WTC11 (cell line): ENCODE data around the gene YARS1. TPM values are rescaled to one million over a fixed set of nuclear protein-coding genes. Genes with fewer than 3 reads are reported as not detected.

Experiments used
- ATAC-seq: fragments of 200-7000 bp; cut with Tn5 transposase; 2 replicates; pipeline ENCODE4 v1.10.0; 2021; ENCODE audit warnings: mild to moderate bottlenecking, moderate library complexity
- CTCF ChIA-PET: fragments of 300-600 bp; sonication (Branson Sonifier 250); formaldehyde crosslinking; loops from one replicate; lab custom pipeline; 2021; ENCODE audit warnings: antibody characterized with exemption; lab: Charles Lee
- POLR2A ChIA-PET: fragments of 350-600 bp; sonication (Branson Sonifier 250); formaldehyde crosslinking; loops from one replicate; lab custom pipeline; 2021; ENCODE audit warnings: antibody characterized with exemption; lab: Charles Lee
- DNase-seq: peaks from one replicate; pipeline ENCODE4 v3.0.0; 2021; ENCODE audit warnings: low spot score
- H3K27ac Mint-ChIP-seq: 2 replicates; pipeline ENCODE4 v1.8.0; 2021; ENCODE audit warnings: mixed read lengths
- H3K27me3 Mint-ChIP-seq: 2 replicates; pipeline ENCODE4 v1.8.0; 2021; ENCODE audit warnings: low read depth, mild to moderate bottlenecking, moderate library complexity, mixed read lengths
- H3K36me3 Mint-ChIP-seq: 2 replicates; pipeline ENCODE4 v1.8.0; 2021; ENCODE audit warnings: mixed read lengths
- H3K4me1 Mint-ChIP-seq: 2 replicates; pipeline ENCODE4 v1.8.0; 2022; ENCODE audit warnings: mixed read lengths
- H3K4me3 Mint-ChIP-seq: 2 replicates; pipeline ENCODE4 v1.8.0; 2021; ENCODE audit warnings: mild to moderate bottlenecking, moderate library complexity, mixed read lengths
- H3K9me3 Mint-ChIP-seq: 2 replicates; pipeline ENCODE4 v1.8.0; 2021; ENCODE audit warnings: mixed read lengths
- ARID4B ChIP-seq: sonication (generic); formaldehyde crosslinking; IDR thresholded peaks from 2 replicates; pipeline ENCODE4 v1.8.0; 2023; ENCODE audit warnings: missing genetic modification reagents, mild to moderate bottlenecking, borderline replicate concordance
- ATF3 ChIP-seq: sonication (generic); formaldehyde crosslinking; conservative IDR thresholded peaks from 2 replicates; pipeline ENCODE4 v1.8.1; 2022; ENCODE audit warnings: mild to moderate bottlenecking, missing genetic modification reagents
- CTCF ChIP-seq: fragments of 200-600 bp; IDR thresholded peaks from 2 replicates; pipeline ENCODE4 v1.8.0; 2022; ENCODE audit warnings: antibody characterized with exemption
- GRHL2 ChIP-seq: fragments of 250-450 bp; sonication (Bioruptor Pico); IDR thresholded peaks from 2 replicates; pipeline ENCODE4 v1.8.0; 2022; ENCODE audit warnings: mild to moderate bottlenecking, moderate library complexity; ENCODE audit not compliant: insufficient replicate concordance, severe bottlenecking
- JUN ChIP-seq: sonication (generic); formaldehyde crosslinking; IDR thresholded peaks from 2 replicates; pipeline ENCODE4 v1.8.0; 2023; ENCODE audit warnings: mild to moderate bottlenecking, missing genetic modification reagents
- MXD4 ChIP-seq: fragments of 250-450 bp; sonication (Bioruptor Pico); IDR thresholded peaks from 2 replicates; pipeline ENCODE4 v1.8.0; 2021; ENCODE audit warnings: mild to moderate bottlenecking, moderate library complexity, borderline replicate concordance
- NFE2L1 ChIP-seq: sonication (generic); formaldehyde crosslinking; IDR thresholded peaks from 2 replicates; pipeline ENCODE4 v1.8.1; 2023; ENCODE audit warnings: missing genetic modification reagents
- NR3C1 ChIP-seq: sonication (generic); formaldehyde crosslinking; conservative IDR thresholded peaks from 2 replicates; pipeline ENCODE4 v1.8.1; 2023; ENCODE audit warnings: low read depth, mild to moderate bottlenecking, missing genetic modification reagents
- PRDM15 ChIP-seq: sonication (generic); formaldehyde crosslinking; IDR thresholded peaks from 2 replicates; pipeline ENCODE4 v1.8.0; 2022; ENCODE audit warnings: missing genetic modification reagents
- TCF7 ChIP-seq: sonication (generic); formaldehyde crosslinking; IDR thresholded peaks from 2 replicates; pipeline ENCODE4 v1.8.0; 2022; ENCODE audit warnings: mild to moderate bottlenecking, low read depth, missing genetic modification reagents, moderate library complexity
- TEAD1 ChIP-seq: sonication (generic); formaldehyde crosslinking; IDR thresholded peaks from 2 replicates; pipeline ENCODE4 v1.8.0; 2022; ENCODE audit warnings: mild to moderate bottlenecking, missing genetic modification reagents
- ZBTB43 ChIP-seq: sonication (generic); formaldehyde crosslinking; IDR thresholded peaks from 2 replicates; pipeline ENCODE4 v1.8.1; 2023; ENCODE audit warnings: mild to moderate bottlenecking, missing genetic modification reagents
- ZMAT4 ChIP-seq: fragments of 250-450 bp; sonication (Bioruptor Pico); IDR thresholded peaks from 2 replicates; pipeline ENCODE4 v1.9.0; 2021; ENCODE audit warnings: mild to moderate bottlenecking
- ZNF396 ChIP-seq: fragments of 250-450 bp; sonication (Bioruptor Pico); IDR thresholded peaks from 2 replicates; pipeline ENCODE4 v1.8.0; 2021; ENCODE audit warnings: mild to moderate bottlenecking, moderate library complexity, borderline replicate concordance
- ZNF423 ChIP-seq: fragments of 250-450 bp; sonication (Bioruptor Pico); IDR thresholded peaks from 2 replicates; pipeline ENCODE4 v2.1.2; 2022; ENCODE audit warnings: mild to moderate bottlenecking, moderate library complexity
- total RNA-seq: library from RNA; stranded (reverse); gene quantifications from 3 replicates; pipeline ENCODE4 v1.2.3, GENCODE V29; 2021

YARS1 gene
- total RNA-seq, 1 experiment from 2014 or later: 197 TPM

GRCh38 chr1:32773764-32774463 is 43.2 kb downstream of the YARS1 start (continued):
- peak; percentile 15; the same call in 1 of the 2 replicates for TF ChIP-seq TEAD1
- TF ChIP-seq GRHL2 (CRISPR knock-in tag): no peak
- TF ChIP-seq ATF3 (CRISPR knock-in tag): no peak
- no peak for TF ChIP-seq NR3C1 (CRISPR knock-in tag)
- no peak for TF ChIP-seq MXD4 (CRISPR knock-in tag)
- no peak for TF ChIP-seq ZNF423
- peak; percentile 15; the same call in 1 of the 2 replicates for TF ChIP-seq PRDM15 (CRISPR knock-in tag)
- TF ChIP-seq ARID4B (CRISPR knock-in tag): no peak
- peak; percentile 78; the same call in 1 of the 2 replicates for TF ChIP-seq JUN (CRISPR knock-in tag)
- no peak for TF ChIP-seq CTCF

GRCh38 chr1:32773018-32773763 is 44.0 kb downstream of the YARS1 start:
- H3K4me3 Mint-ChIP-seq: no peak overlapping the region
- DNase-seq (peak; percentile 90), ATAC-seq (peak; percentile 72)
- H3K4me1 Mint-ChIP-seq: peaks cover 28% of the 10 kb centered on the region
- H3K36me3 Mint-ChIP-seq: peaks cover 40% of the 10 kb centered on the region
- peak overlapping the region; percentile 90 for H3K27ac Mint-ChIP-seq
- no peaks in the 10 kb centered on the region for H3K9me3 Mint-ChIP-seq
- no peaks in the 10 kb centered on the region for H3K27me3 Mint-ChIP-seq
- POLR2A ChIA-PET: interaction anchor here (0.9 to 4.7 kb wide), 8 partner anchors 12 to 72 kb away, joined by 4 to 39 read pairs (median 8); no protein-coding TSS in a partner anchor
- CTCF ChIA-PET: interaction anchor here (0.5 to 10.0 kb wide), 29 partner anchors 9 to 373 kb away, joined by 3 to 262 read pairs (median 6); partner anchors contain the start of genes RBBP4 and SYNC
- TF ChIP-seq ZBTB43 (CRISPR knock-in tag) (0 out of 2 replicates have a peak, but pooled peaks have one; percentile 29), ZMAT4 (no peak), PRDM15 (CRISPR knock-in tag) (no peak), NFE2L1 (CRISPR knock-in tag) (no peak), TCF7 (CRISPR knock-in tag) (no peak), ZNF396 (CRISPR knock-in tag) (no peak)
